Measurements from ENCODE around the gene ARHGAP8.
"Not testable (repeated sequence)": the region's sequence is repeated elsewhere in the genome, so short reads cannot be mapped to it uniquely, and the experiment has no call there.

The ARHGAP8 gene

GRCh38 chr22:44731357-44731970, 20.9 kb upstream of the ARHGAP8 start:
- Mint-ChIP-seq H3K4me3 (no peak overlapping the region), H3K36me3 (no peaks in the 10 kb centered on the region), H3K27ac (no peak overlapping the region), H3K27me3 (no peaks in the 10 kb centered on the region), H3K4me1 (ENCODE audit: low read depth) (peaks cover 10% of the 10 kb centered on the region), H3K9me3 (ENCODE audit: low read depth) (no peaks in the 10 kb centered on the region)

- Mint-ChIP-seq H3K27me3 (no peaks in the 10 kb centered on the region), H3K36me3 (no peaks in the 10 kb centered on the region), H3K4me1 (ENCODE audit: low read depth) (peaks cover 10% of the 10 kb centered on the region), H3K4me3 (no peak overlapping the region), H3K9me3 (ENCODE audit: low read depth) (no peaks in the 10 kb centered on the region), H3K27ac (no peak overlapping the region)
Measured at GRCh38 chr22:44732017-44732561, 20.3 kb upstream of the ARHGAP8 start.

GRCh38 chr22:44732661-44733060, 19.7 kb upstream of the ARHGAP8 start:
- no peak overlapping the region for H3K4me3 Mint-ChIP-seq
- H3K36me3 Mint-ChIP-seq: no peaks in the 10 kb centered on the region
- H3K27ac Mint-ChIP-seq: no peak overlapping the region
- no peaks in the 10 kb centered on the region for H3K27me3 Mint-ChIP-seq
- no peaks in the 10 kb centered on the region for H3K9me3 Mint-ChIP-seq (ENCODE audit: low read depth)
- peaks cover 10% of the 10 kb centered on the region for H3K4me1 Mint-ChIP-seq (ENCODE audit: low read depth)

- Mint-ChIP-seq H3K4me3 (no peak overlapping the region), H3K9me3 (ENCODE audit: low read depth) (no peaks in the 10 kb centered on the region)
Measured at GRCh38 chr22:44733426-44734106, 18.8 kb upstream of the ARHGAP8 start.

GRCh38 chr22:44734278-44734677, 18.1 kb upstream of the ARHGAP8 start:
- Mint-ChIP-seq H3K9me3 (ENCODE audit: low read depth) (no peaks in the 10 kb centered on the region), H3K27ac (no peak overlapping the region), H3K4me1 (ENCODE audit: low read depth) (peaks cover 5% of the 10 kb centered on the region), H3K27me3 (no peaks in the 10 kb centered on the region), H3K36me3 (no peaks in the 10 kb centered on the region), H3K4me3 (no peak overlapping the region)

More at GRCh38 chr22:44733426-44734106, 18.8 kb upstream of the ARHGAP8 start:
- Mint-ChIP-seq H3K4me1 (ENCODE audit: low read depth) (peaks cover 10% of the 10 kb centered on the region), H3K27me3 (no peaks in the 10 kb centered on the region), H3K27ac (no peak overlapping the region), H3K36me3 (no peaks in the 10 kb centered on the region)

GRCh38 chr22:44734801-44735517, 17.4 kb upstream of the ARHGAP8 start:
- H3K4me1 Mint-ChIP-seq (ENCODE audit: low read depth): peaks cover 3% of the 10 kb centered on the region
- no peaks in the 10 kb centered on the region for H3K36me3 Mint-ChIP-seq
- H3K27ac Mint-ChIP-seq: no peak overlapping the region
- no peak overlapping the region for H3K4me3 Mint-ChIP-seq
- no peaks in the 10 kb centered on the region for H3K27me3 Mint-ChIP-seq
- no peaks in the 10 kb centered on the region for H3K9me3 Mint-ChIP-seq (ENCODE audit: low read depth)

- Mint-ChIP-seq H3K4me1 (ENCODE audit: low read depth) (peaks cover 3% of the 10 kb centered on the region), H3K9me3 (ENCODE audit: low read depth) (no peaks in the 10 kb centered on the region), H3K36me3 (no peaks in the 10 kb centered on the region), H3K27ac (peak overlapping the region; percentile 10), H3K4me3 (no peak overlapping the region), H3K27me3 (no peaks in the 10 kb centered on the region)
Measured at GRCh38 chr22:44735518-44736428, 16.6 kb upstream of the ARHGAP8 start.

- Mint-ChIP-seq H3K4me1 (ENCODE audit: low read depth) (peaks cover 3% of the 10 kb centered on the region), H3K27me3 (no peaks in the 10 kb centered on the region), H3K27ac (no peak overlapping the region), H3K9me3 (ENCODE audit: low read depth) (no peaks in the 10 kb centered on the region), H3K4me3 (no peak overlapping the region), H3K36me3 (no peaks in the 10 kb centered on the region)
Measured at GRCh38 chr22:44736581-44737405, 15.6 kb upstream of the ARHGAP8 start.

- Mint-ChIP-seq H3K27me3 (no peaks in the 10 kb centered on the region), H3K27ac (no peak overlapping the region), H3K4me3 (no peak overlapping the region), H3K36me3 (no peaks in the 10 kb centered on the region), H3K4me1 (ENCODE audit: low read depth) (peaks cover 3% of the 10 kb centered on the region), H3K9me3 (ENCODE audit: low read depth) (no peaks in the 10 kb centered on the region)
Measured at GRCh38 chr22:44737406-44738346, 14.7 kb upstream of the ARHGAP8 start.

GRCh38 chr22:44738347-44738715, 14.0 kb upstream of the ARHGAP8 start:
- Mint-ChIP-seq H3K27me3 (no peaks in the 10 kb centered on the region), H3K4me3 (no peak overlapping the region), H3K9me3 (ENCODE audit: low read depth) (no peaks in the 10 kb centered on the region), H3K4me1 (ENCODE audit: low read depth) (peaks cover 3% of the 10 kb centered on the region), H3K36me3 (no peaks in the 10 kb centered on the region), H3K27ac (no peak overlapping the region)

- no peaks in the 10 kb centered on the region for H3K27me3 Mint-ChIP-seq
- H3K27ac Mint-ChIP-seq: no peak overlapping the region
- H3K9me3 Mint-ChIP-seq (ENCODE audit: low read depth): no peaks in the 10 kb centered on the region
- no peak overlapping the region for H3K4me3 Mint-ChIP-seq
- H3K36me3 Mint-ChIP-seq: no peaks in the 10 kb centered on the region
- H3K4me1 Mint-ChIP-seq (ENCODE audit: low read depth): peaks cover 3% of the 10 kb centered on the region
Measured at GRCh38 chr22:44739024-44739423, 13.4 kb upstream of the ARHGAP8 start.

- not testable (repeated sequence) for H3K4me1 Mint-ChIP-seq (ENCODE audit: low read depth); H3K27me3 Mint-ChIP-seq; H3K4me3 Mint-ChIP-seq; H3K27ac Mint-ChIP-seq; H3K9me3 Mint-ChIP-seq (ENCODE audit: low read depth); H3K36me3 Mint-ChIP-seq
Measured at GRCh38 chr22:44739666-44740065, 12.7 kb upstream of the ARHGAP8 start.

GRCh38 chr22:44740307-44740706, 12.1 kb upstream of the ARHGAP8 start:
- no peaks in the 10 kb centered on the region for H3K9me3 Mint-ChIP-seq (ENCODE audit: low read depth)
- H3K36me3 Mint-ChIP-seq: no peaks in the 10 kb centered on the region
- H3K27me3 Mint-ChIP-seq: no peaks in the 10 kb centered on the region
- H3K27ac Mint-ChIP-seq: no peak overlapping the region
- H3K4me1 Mint-ChIP-seq (ENCODE audit: low read depth): peaks cover 3% of the 10 kb centered on the region
- H3K4me3 Mint-ChIP-seq: no peak overlapping the region

Data from activated naive CD8-positive, alpha-beta T cell (primary cell).